Natural killer cell (primary cell): ENCODE measurements around the gene ATP6V0E1. TPM values are rescaled to one million over a fixed set of nuclear protein-coding genes. Genes with fewer than 3 reads are reported as not detected.
"Not testable (repeated sequence)": the region's sequence is repeated elsewhere in the genome, so short reads cannot be mapped to it uniquely, and the experiment has no call there.

Experiments used
- ATAC-seq, 3 donors: fragments of 150-1000 bp in 2 of 3; fragments of 200-7000 bp in 1 of 3; cut with Tn5 transposase; 1 replicate in 1 of 3; 2 replicates in 2 of 3; pipeline ENCODE4 v1.10.0; 2021; ENCODE audit warnings: mild to moderate bottlenecking in 2 of 3, moderate library complexity in 2 of 3
- DNase-seq, 2 donors: peaks; one replicate each; pipeline versions ENCODE4 v3.0.0 to v3.0.0-alpha.2; 2013 to 2021; ENCODE audit warnings: mixed read lengths in 1 of 2
- H3K27ac ChIP-seq: one replicate; pipeline ENCODE4 v1.5.1; 2013; ENCODE audit warnings: mild to moderate bottlenecking, low read length
- H3K27me3 ChIP-seq: one replicate; pipeline ENCODE4 v1.6.1; 2013; ENCODE audit warnings: low read length; ENCODE audit not compliant: control insufficient read depth, insufficient read depth
- H3K36me3 ChIP-seq: one replicate; pipeline ENCODE4 v1.6.1; 2013; ENCODE audit warnings: low read length; ENCODE audit not compliant: control insufficient read depth, insufficient read depth
- H3K4me1 ChIP-seq: one replicate; pipeline ENCODE4 v1.6.1; 2013; ENCODE audit warnings: low read length; ENCODE audit not compliant: control insufficient read depth, insufficient read depth
- H3K4me3 ChIP-seq: one replicate; pipeline ENCODE4 v1.5.1; 2013; ENCODE audit warnings: low read length
- H3K9me3 ChIP-seq: one replicate; pipeline ENCODE4 v1.6.1; 2013; ENCODE audit warnings: low read length; ENCODE audit not compliant: control insufficient read depth, insufficient read depth
- H3K27ac Mint-ChIP-seq, 2 donors: one replicate each; pipeline ENCODE4 v1.8.0; 2022; ENCODE audit warnings: mild to moderate bottlenecking in 2 of 2, mixed read lengths in 2 of 2, moderate library complexity in 1 of 2
- H3K27me3 Mint-ChIP-seq, 2 donors: one replicate each; pipeline ENCODE4 v1.8.0; 2022; ENCODE audit warnings: low read depth in 2 of 2, mixed read lengths in 2 of 2
- H3K36me3 Mint-ChIP-seq: one replicate; pipeline ENCODE4 v1.8.0; 2022; ENCODE audit warnings: mixed read lengths
- H3K4me1 Mint-ChIP-seq, 2 donors: one replicate each; pipeline ENCODE4 v1.8.0; 2022; ENCODE audit warnings: mixed read lengths in 2 of 2
- H3K4me3 Mint-ChIP-seq: one replicate; pipeline ENCODE4 v1.8.0; 2022; ENCODE audit warnings: mild to moderate bottlenecking, moderate library complexity, mixed read lengths
- H3K9me3 Mint-ChIP-seq, 2 donors: one replicate each; pipeline ENCODE4 v1.8.0; 2022; ENCODE audit warnings: mixed read lengths in 2 of 2
- CTCF ChIP-seq: fragments of 200-600 bp; IDR thresholded peaks from one replicate; pipeline ENCODE4 v1.8.0; 2022; ENCODE audit warnings: antibody characterized with exemption
- WGBS: methylation state at CpG from one replicate; pipeline ENCODE4 v1.1.7; 2013; ENCODE audit warnings: missing lambda C conversion rate; ENCODE audit not compliant: insufficient coverage; 5-methylcytosine and 5-hydroxymethylcytosine counted together
- intact Hi-C: fragments of 100-400 bp; cut with micrococcal nuclease; formaldehyde crosslinking; loops from one replicate; pipeline ENCODE4 v1.14.2; 2022
- total RNA-seq, 4 donors: library from RNA; stranded (reverse); fragments of 120-200 nt in 1 of 4; gene quantifications; one replicate each; pipeline versions ENCODE4 v1.2.3 to v1.2.4, GENCODE V29; 2013 to 2022

The ATP6V0E1 gene
- total RNA-seq, 3 donors from 2014 or later (not counting 1 experiment from before 2014, with no cell fraction given): 101 to 141 (median 103) TPM

- no peaks in the 10 kb centered on the region for H3K9me3 ChIP-seq
- WGBS: 35% methylated on average over 5 of the region's 5 CpGs
- DNase-seq (peak in 1 of 2 donors; percentile 19), ATAC-seq (peak; percentile 50 to 64 (median 63))
- peaks cover 7% of the 10 kb centered on the region for H3K4me1 ChIP-seq
- H3K27ac ChIP-seq: peak overlapping the region; percentile 50
- intact Hi-C loops: no loop called here
- Mint-ChIP-seq H3K27ac (no peak overlapping the region), H3K36me3 (peaks cover 4% of the 10 kb centered on the region), H3K4me3 (no peak overlapping the region), H3K9me3 (no peaks in the 10 kb centered on the region), H3K4me1 (peaks cover 6 to 9% of the 10 kb centered on the region in 2 donors), H3K27me3 (no peaks in the 10 kb centered on the region)
- no peak overlapping the region for H3K4me3 ChIP-seq
- TF ChIP-seq CTCF: no peak
- no peaks in the 10 kb centered on the region for H3K27me3 ChIP-seq
- no peaks in the 10 kb centered on the region for H3K36me3 ChIP-seq
Measured at GRCh38 chr5:173029499-173029921, 45.9 kb downstream of the ATP6V0E1 start.

GRCh38 chr5:173032096-173032495, 48.5 kb downstream of the ATP6V0E1 start:
- H3K27ac ChIP-seq, DNase-seq, H3K27me3 Mint-ChIP-seq, H3K27me3 ChIP-seq, H3K27ac Mint-ChIP-seq, intact Hi-C loops, H3K36me3 ChIP-seq, H3K9me3 ChIP-seq, H3K4me3 Mint-ChIP-seq, H3K4me3 ChIP-seq, ATAC-seq, H3K9me3 Mint-ChIP-seq, H3K36me3 Mint-ChIP-seq: not testable (repeated sequence)
- WGBS: 82% methylated on average over 1 of the region's 3 CpGs
- peaks cover 22 to 28% of the 10 kb centered on the region in 2 donors for H3K4me1 Mint-ChIP-seq
- peaks cover 18% of the 10 kb centered on the region for H3K4me1 ChIP-seq

DNA sequence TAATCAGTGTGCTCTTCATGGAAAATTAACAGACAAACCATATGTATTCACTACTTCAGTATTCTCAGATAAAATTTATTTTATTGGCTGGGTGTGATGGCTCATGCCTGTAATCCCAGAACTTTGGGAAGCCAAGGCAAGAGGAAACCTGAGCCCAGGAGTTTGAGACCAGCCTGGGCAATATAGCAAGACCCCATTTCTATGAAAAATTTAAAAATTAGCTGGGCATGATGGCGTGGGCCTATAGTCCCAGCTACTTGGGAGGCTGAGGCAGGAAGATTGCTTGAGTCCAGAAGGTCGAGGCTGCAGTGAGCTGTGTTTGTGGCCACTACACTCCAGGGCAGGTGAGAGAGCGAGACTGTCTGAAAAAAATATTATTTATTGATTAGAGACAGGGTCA, 49.2 kb downstream of the ATP6V0E1 start:
- no peak overlapping the region for H3K27ac ChIP-seq
- WGBS: 97% methylated on average over 3 of the region's 3 CpGs
- no peak for ATAC-seq
- no peaks in the 10 kb centered on the region for H3K9me3 ChIP-seq
- TF ChIP-seq CTCF: no peak
- Mint-ChIP-seq H3K4me3 (no peak overlapping the region), H3K36me3 (peaks cover 10% of the 10 kb centered on the region), H3K27ac (peak overlapping the region in 1 of 2 donors; percentile 11), H3K27me3 (no peaks in the 10 kb centered on the region), H3K9me3 (no peaks in the 10 kb centered on the region), H3K4me1 (peaks cover 22 to 28% of the 10 kb centered on the region in 2 donors)
- peaks cover 4% of the 10 kb centered on the region for H3K36me3 ChIP-seq
- no peaks in the 10 kb centered on the region for H3K27me3 ChIP-seq
- intact Hi-C loops: no loop called here
- H3K4me3 ChIP-seq: no peak overlapping the region
- peaks cover 18% of the 10 kb centered on the region for H3K4me1 ChIP-seq
- no peak for DNase-seq

- Mint-ChIP-seq H3K27me3 (no peaks in the 10 kb centered on the region), H3K9me3 (no peaks in the 10 kb centered on the region), H3K27ac (peak overlapping the region; percentile 35 to 49), H3K4me1 (peaks cover 22 to 28% of the 10 kb centered on the region in 2 donors), H3K4me3 (no peak overlapping the region), H3K36me3 (peaks cover 10% of the 10 kb centered on the region)
- TF ChIP-seq CTCF: no peak
- H3K9me3 ChIP-seq: no peaks in the 10 kb centered on the region
- H3K4me3 ChIP-seq: no peak overlapping the region
- WGBS: 84% methylated on average over 4 of the region's 6 CpGs
- ATAC-seq (no peak), DNase-seq (no peak)
- intact Hi-C loops: no loop called here
- peaks cover 14% of the 10 kb centered on the region for H3K4me1 ChIP-seq
- peaks cover 4% of the 10 kb centered on the region for H3K36me3 ChIP-seq
- no peaks in the 10 kb centered on the region for H3K27me3 ChIP-seq
- H3K27ac ChIP-seq: no peak overlapping the region
Measured at GRCh38 chr5:173033923-173034322, 50.4 kb downstream of the ATP6V0E1 start.
